Measurements from ENCODE around the gene EFL1. TPM values are rescaled to one million over a fixed set of nuclear protein-coding genes. Genes with fewer than 3 reads are reported as not detected.

Gene EFL1
- polyA plus RNA-seq, 1 of the 3 experiments (the other 2 are of a cell fraction): 12.3 TPM

DNA sequence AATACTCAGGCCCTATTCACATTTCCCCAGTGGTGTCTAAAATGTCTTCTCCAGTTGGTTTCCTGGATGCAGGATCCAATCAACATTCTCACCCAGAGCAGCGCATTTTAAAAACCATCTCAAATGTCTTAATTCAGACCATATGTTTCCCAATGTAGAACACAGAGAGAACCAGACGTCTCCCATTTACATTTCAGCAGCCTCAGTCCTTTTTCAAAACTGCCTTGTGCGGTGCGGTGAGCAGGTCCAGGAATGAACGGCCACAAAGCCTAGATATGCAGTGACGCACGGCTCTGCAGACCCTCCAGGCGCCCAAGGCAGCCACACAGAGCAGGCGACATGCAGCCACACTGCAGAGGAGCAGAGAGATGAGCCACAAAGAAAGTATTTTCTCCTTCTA, 150.6 kb downstream of the EFL1 start (continued):
- TF ChIP-seq, protein P1, sequence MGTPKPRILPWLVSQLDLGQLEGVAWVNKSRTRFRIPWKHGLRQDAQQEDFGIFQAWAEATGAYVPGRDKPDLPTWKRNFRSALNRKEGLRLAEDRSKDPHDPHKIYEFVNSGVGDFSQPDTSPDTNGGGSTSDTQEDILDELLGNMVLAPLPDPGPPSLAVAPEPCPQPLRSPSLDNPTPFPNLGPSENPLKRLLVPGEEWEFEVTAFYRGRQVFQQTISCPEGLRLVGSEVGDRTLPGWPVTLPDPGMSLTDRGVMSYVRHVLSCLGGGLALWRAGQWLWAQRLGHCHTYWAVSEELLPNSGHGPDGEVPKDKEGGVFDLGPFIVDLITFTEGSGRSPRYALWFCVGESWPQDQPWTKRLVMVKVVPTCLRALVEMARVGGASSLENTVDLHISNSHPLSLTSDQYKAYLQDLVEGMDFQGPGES (IDR thresholded peaks at IDR 0.05; ENCODE audit: low read depth, low read length): no peak
- TF ChIP-seq, protein P2, sequence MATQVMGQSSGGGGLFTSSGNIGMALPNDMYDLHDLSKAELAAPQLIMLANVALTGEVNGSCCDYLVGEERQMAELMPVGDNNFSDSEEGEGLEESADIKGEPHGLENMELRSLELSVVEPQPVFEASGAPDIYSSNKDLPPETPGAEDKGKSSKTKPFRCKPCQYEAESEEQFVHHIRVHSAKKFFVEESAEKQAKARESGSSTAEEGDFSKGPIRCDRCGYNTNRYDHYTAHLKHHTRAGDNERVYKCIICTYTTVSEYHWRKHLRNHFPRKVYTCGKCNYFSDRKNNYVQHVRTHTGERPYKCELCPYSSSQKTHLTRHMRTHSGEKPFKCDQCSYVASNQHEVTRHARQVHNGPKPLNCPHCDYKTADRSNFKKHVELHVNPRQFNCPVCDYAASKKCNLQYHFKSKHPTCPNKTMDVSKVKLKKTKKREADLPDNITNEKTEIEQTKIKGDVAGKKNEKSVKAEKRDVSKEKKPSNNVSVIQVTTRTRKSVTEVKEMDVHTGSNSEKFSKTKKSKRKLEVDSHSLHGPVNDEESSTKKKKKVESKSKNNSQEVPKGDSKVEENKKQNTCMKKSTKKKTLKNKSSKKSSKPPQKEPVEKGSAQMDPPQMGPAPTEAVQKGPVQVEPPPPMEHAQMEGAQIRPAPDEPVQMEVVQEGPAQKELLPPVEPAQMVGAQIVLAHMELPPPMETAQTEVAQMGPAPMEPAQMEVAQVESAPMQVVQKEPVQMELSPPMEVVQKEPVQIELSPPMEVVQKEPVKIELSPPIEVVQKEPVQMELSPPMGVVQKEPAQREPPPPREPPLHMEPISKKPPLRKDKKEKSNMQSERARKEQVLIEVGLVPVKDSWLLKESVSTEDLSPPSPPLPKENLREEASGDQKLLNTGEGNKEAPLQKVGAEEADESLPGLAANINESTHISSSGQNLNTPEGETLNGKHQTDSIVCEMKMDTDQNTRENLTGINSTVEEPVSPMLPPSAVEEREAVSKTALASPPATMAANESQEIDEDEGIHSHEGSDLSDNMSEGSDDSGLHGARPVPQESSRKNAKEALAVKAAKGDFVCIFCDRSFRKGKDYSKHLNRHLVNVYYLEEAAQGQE (IDR thresholded peaks at IDR 0.05; ENCODE audit: low read depth, low read length): no peak
- TF ChIP-seq GABPA (IDR thresholded peaks at IDR 0.05; ENCODE audit: low read depth) (no peak), ELF1 (IDR thresholded peaks at IDR 0.05) (no peak)

DNA sequence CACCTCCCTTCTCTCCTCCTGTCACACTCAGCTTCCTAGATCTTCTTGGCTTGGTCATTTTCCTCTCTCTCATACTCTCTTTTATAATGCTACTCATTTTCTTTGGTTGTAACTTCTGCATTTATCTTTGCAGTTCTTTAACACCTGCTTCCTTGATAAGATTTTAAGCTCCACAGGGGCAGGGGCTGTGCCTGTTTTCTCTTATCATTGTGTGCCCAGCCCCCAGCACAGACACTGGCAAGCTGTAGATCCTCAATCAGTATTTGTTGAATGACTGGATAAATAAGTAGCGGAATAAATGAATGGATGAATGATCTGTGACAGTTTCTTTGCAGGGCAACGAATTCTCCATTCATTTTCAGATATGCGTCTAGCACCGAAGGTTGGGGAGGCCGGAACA, 152.4 kb downstream of the EFL1 start:
- 94% methylated on average over 5 of the region's 5 CpGs for WGBS (ENCODE audit: low lambda C conversion rate)
- TF ChIP-seq, protein P3, sequence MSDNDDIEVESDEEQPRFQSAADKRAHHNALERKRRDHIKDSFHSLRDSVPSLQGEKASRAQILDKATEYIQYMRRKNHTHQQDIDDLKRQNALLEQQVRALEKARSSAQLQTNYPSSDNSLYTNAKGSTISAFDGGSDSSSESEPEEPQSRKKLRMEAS (IDR thresholded peaks at IDR 0.05; ENCODE audit: low read depth): no peak
- TF ChIP-seq RAD21 (IDR thresholded peaks at IDR 0.05; ENCODE audit: low read length) (no peak), YY1 (IDR thresholded peaks at IDR 0.05; ENCODE audit: low read depth) (no peak), EZH2phosphoT487 (IDR thresholded peaks at IDR 0.05; ENCODE audit: borderline replicate concordance, low read depth) (no peak), ELF1 (IDR thresholded peaks at IDR 0.05) (no peak), TEAD4 (IDR thresholded peaks at IDR 0.05; ENCODE audit: borderline replicate concordance, insufficient read depth) (no peak), FOXJ3 (CRISPR knock-in tag; IDR thresholded peaks at IDR 0.05) (no peak), NRF1 (IDR thresholded peaks at IDR 0.05; ENCODE audit: low read depth, low read length) (no peak), TAF1 (IDR thresholded peaks at IDR 0.05; ENCODE audit: borderline replicate concordance, low read depth, low read length) (no peak), FOSL2 (IDR thresholded peaks at IDR 0.05; ENCODE audit: borderline replicate concordance, low read depth) (no peak)
- TF ChIP-seq, protein P4, sequence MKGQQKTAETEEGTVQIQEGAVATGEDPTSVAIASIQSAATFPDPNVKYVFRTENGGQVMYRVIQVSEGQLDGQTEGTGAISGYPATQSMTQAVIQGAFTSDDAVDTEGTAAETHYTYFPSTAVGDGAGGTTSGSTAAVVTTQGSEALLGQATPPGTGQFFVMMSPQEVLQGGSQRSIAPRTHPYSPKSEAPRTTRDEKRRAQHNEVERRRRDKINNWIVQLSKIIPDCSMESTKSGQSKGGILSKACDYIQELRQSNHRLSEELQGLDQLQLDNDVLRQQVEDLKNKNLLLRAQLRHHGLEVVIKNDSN (IDR thresholded peaks at IDR 0.05; ENCODE audit: borderline replicate concordance, low read depth): no peak
- TF ChIP-seq, protein P5, sequence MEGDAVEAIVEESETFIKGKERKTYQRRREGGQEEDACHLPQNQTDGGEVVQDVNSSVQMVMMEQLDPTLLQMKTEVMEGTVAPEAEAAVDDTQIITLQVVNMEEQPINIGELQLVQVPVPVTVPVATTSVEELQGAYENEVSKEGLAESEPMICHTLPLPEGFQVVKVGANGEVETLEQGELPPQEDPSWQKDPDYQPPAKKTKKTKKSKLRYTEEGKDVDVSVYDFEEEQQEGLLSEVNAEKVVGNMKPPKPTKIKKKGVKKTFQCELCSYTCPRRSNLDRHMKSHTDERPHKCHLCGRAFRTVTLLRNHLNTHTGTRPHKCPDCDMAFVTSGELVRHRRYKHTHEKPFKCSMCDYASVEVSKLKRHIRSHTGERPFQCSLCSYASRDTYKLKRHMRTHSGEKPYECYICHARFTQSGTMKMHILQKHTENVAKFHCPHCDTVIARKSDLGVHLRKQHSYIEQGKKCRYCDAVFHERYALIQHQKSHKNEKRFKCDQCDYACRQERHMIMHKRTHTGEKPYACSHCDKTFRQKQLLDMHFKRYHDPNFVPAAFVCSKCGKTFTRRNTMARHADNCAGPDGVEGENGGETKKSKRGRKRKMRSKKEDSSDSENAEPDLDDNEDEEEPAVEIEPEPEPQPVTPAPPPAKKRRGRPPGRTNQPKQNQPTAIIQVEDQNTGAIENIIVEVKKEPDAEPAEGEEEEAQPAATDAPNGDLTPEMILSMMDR (IDR thresholded peaks at IDR 0.05): no peak
- TF ChIP-seq, protein P2 (IDR thresholded peaks at IDR 0.05; ENCODE audit: low read depth, low read length): no peak
- TF ChIP-seq, protein P1 (IDR thresholded peaks at IDR 0.05; ENCODE audit: low read depth, low read length): no peak
- TF ChIP-seq, protein P6, sequence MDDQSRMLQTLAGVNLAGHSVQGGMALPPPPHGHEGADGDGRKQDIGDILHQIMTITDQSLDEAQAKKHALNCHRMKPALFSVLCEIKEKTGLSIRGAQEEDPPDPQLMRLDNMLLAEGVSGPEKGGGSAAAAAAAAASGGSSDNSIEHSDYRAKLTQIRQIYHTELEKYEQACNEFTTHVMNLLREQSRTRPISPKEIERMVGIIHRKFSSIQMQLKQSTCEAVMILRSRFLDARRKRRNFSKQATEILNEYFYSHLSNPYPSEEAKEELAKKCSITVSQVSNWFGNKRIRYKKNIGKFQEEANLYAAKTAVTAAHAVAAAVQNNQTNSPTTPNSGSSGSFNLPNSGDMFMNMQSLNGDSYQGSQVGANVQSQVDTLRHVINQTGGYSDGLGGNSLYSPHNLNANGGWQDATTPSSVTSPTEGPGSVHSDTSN (IDR thresholded peaks at IDR 0.05): no peak

More for the DNA sequence above, 152.4 kb downstream of the EFL1 start:
- no peak for DNase-seq
- H3K9ac ChIP-seq: no peak overlapping the region
- H2AFZ ChIP-seq (ENCODE audit: low read depth): no peak overlapping the region
- peaks cover 8 to 32% of the 10 kb centered on the region in 2 experiments; a peak in 1 of 4 replicates for H3K4me1 ChIP-seq (ENCODE audit: control insufficient read depth in 1 of 2, insufficient read depth in 2 of 2, low read depth in 1 of 2, low read length in 1 of 2)
- no peaks in the 10 kb centered on the region for H3K79me2 ChIP-seq (ENCODE audit: insufficient read depth)
- peaks cover 9% of the 10 kb centered on the region for H3F3A ChIP-seq (replicated peaks; ENCODE audit: insufficient read depth)
- no peaks in the 10 kb centered on the region for H3K36me3 ChIP-seq (replicated peaks in 1 of 2; ENCODE audit: control insufficient read depth in 1 of 2, insufficient read depth in 2 of 2, low read length in 1 of 2)
- no peak overlapping the region for H3K27ac ChIP-seq (ENCODE audit: low read depth in 2 of 2, low read length in 1 of 2)
- CTCF ChIA-PET: interaction anchor here (0.6 to 1.2 kb wide), 3 partner anchors 21 to 88 kb away, joined by 3 read pairs; no protein-coding TSS in a partner anchor
- no peaks in the 10 kb centered on the region for H3K9me3 ChIP-seq
- H3K4me3 ChIP-seq (ENCODE audit: low read depth in 2 of 2, low read length in 1 of 2): no peak overlapping the region
- POLR2A ChIA-PET: no interaction called here
- no peaks in the 10 kb centered on the region for H3K27me3 ChIP-seq (ENCODE audit: insufficient read depth)
- no peak overlapping the region for H3K4me2 ChIP-seq
- no peaks in the 10 kb centered on the region for H3K9me2 ChIP-seq
- no peaks in the 10 kb centered on the region for H4K20me1 ChIP-seq (ENCODE audit: insufficient read depth)
